GM18870 (cell line): ENCODE results near the gene TCF19.

Experiments used
- ATAC-seq: cut with Tn5 transposase; IDR thresholded peaks from one replicate; pipeline ENCODE4 v1.9.1; 2021; ENCODE audit warnings: moderate library complexity; ENCODE audit not compliant: unreplicated experiment

TCF19 gene

GRCh38 chr6:31126396-31127175, 31.8 kb upstream of the TCF19 start:
- ATAC-seq, result no peak

DNA sequence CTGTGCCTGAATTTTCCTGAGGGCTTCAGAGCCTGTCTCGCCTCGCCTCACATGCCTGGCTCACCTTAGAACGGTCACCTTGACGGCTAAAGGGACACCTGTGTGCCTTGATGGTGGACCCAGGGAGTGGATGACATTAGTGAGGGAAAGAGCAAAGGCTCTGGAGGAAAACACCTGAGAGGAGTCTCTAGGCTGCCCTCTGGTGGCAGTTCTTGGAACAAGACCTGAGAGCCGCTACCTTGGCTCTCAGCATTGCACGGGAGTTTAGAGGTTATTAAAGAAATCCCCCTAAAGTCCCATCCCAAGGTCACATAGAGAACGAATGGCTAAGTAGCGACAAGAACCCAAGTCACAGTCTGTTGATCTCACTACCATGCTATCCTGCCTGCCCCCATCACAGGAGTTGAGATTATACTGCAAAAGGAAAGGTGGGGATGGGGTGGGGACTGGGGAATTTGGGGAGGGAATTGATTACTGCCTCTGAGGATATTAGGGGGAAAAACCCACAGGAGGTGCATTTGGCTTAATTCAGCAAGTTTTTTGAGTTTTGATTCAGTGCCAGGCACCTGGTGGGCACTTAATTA, 30.2 kb upstream of the TCF19 start:
- no peak for ATAC-seq

DNA sequence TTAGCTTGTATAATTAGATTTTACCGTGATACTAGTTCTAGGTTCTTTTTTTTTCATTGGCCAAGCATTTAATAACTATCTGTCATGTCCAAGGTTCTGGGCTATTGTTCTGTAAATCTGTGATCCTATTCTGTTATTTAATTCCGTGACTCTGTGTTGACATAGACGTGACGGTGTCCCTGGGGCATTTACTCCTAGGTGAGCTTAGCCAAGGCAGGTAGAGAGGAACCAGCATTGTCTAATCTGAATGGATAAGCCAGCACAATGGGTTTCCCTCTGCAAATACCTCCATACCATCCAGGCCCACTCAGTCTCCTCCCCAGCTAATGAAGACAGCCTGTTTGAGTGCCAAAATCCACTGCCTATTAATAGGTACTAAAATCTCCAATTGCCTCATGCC, 29.3 kb upstream of the TCF19 start:
- ATAC-seq, result no peak

GRCh38 chr6:31130751-31131150, 27.6 kb upstream of the TCF19 start:
- no peak for ATAC-seq

- ATAC-seq, result no peak
These were observed 26.8 kb upstream of the TCF19 start for GRCh38 chr6:31131595-31131994.

GRCh38 chr6:31132806-31133205, 25.6 kb upstream of the TCF19 start:
- no peak for ATAC-seq

GRCh38 chr6:31135710-31136109, 22.7 kb upstream of the TCF19 start:
- no peak for ATAC-seq

- ATAC-seq, result no peak
These were observed 19.4 kb upstream of the TCF19 start, which contains the start of gene PSORS1C2 for GRCh38 chr6:31138982-31139381. PSORS1C2 (minus strand) TSS chr6:31139066; CDS start chr6:31139026, 40 bp downstream.

- no peak for ATAC-seq
These were observed 18.8 kb upstream of the TCF19 start for GRCh38 chr6:31139599-31139998.

- ATAC-seq, result no peak
These were observed 17.7 kb upstream of the TCF19 start for GRCh38 chr6:31140643-31141042.

DNA sequence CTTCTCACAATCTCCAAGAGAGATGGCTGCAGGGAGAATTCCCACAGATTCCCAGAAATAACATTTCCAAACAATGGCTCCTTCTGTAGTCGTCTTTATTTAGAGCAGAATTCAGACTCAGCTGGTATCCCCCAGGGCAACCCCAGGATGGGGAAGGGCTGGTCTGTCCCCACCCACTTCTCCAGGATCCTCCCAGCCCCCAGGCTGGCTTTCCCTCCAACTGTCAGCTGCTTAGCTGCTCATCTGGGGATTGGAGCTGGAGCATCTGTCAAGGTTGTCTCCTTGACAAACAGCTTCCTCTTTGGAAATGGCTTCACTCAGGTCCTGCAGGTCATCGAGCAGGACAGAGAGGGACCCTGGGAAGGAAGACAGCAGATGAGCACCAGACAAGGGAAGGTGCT, 16.0 kb upstream of the TCF19 start:
- no peak for ATAC-seq

- ATAC-seq, result no peak
These were observed 15.2 kb upstream of the TCF19 start for GRCh38 chr6:31143148-31143547.

GRCh38 chr6:31144296-31144969, 14.0 kb upstream of the TCF19 start:
- no peak for ATAC-seq

GRCh38 chr6:31144970-31145340, 13.4 kb upstream of the TCF19 start:
- no peak for ATAC-seq

GRCh38 chr6:31145386-31145785, 13.0 kb upstream of the TCF19 start:
- no peak for ATAC-seq

GRCh38 chr6:31149827-31150447, 8.5 kb upstream of the TCF19 start:
- no peak for ATAC-seq

DNA sequence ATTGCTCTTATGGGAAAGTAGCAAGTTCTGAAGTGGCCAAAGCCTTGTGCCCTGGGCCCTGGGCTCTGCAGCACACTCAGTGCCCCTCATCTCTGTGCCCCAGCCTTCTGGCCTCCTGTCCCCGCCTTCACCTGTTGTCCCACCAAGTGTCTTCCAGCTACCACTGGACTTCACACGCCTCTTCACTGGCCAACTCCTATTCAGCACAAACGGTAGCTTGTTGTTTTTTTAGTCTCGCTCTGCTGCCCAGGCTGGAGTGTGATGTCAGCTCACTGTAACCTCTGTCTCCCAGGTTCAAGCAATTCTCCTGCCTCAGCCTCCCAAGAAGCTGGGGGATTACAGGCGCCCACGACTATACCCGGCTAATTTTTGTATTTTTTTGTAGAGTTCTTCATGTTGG, 5.6 kb upstream of the TCF19 start:
- ATAC-seq, result no peak

DNA sequence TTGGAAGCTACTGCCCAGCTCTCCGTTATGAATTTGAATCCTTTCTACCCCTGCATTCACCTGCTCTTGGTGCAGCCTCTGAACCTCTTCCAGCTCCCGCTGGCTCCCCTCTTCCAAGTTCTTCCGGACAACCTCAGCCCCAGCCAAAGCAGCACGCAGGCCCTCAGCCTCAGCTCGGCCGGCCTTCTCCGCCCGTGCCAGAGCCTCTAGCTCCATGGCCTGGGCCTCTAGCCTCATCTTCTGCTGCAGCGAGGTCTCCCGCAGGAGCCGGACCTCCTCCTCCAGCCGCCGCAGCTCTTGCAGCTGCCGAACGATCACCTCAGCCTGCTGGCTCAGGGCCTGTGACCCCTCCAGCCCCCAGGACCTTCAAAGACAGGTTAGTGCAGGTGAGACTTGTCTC, 4.0 kb upstream of the TCF19 start:
- no peak for ATAC-seq

- no peak for ATAC-seq
These were observed 1.7 kb upstream of the TCF19 start for GRCh38 chr6:31156641-31157040.

- ATAC-seq, result no peak
These were observed 763 bp upstream of the TCF19 start, which contains the start of gene CCHCR1 for GRCh38 chr6:31157513-31158139. CCHCR1 (minus strand) TSS chr6:31157802; CDS start chr6:31157600, 202 bp downstream.
